ENCODE measurements around the gene GATAD2A. TPM values are rescaled to one million over a fixed set of nuclear protein-coding genes. Genes with fewer than 3 reads are reported as not detected.

GATAD2A gene
- total and polyA plus RNA-seq, 9 of the 15 experiments (the other 6 are each of a cell fraction or from before 2014, with no cell fraction given): 2.4 to 226 (median 44.2) TPM

DNA sequence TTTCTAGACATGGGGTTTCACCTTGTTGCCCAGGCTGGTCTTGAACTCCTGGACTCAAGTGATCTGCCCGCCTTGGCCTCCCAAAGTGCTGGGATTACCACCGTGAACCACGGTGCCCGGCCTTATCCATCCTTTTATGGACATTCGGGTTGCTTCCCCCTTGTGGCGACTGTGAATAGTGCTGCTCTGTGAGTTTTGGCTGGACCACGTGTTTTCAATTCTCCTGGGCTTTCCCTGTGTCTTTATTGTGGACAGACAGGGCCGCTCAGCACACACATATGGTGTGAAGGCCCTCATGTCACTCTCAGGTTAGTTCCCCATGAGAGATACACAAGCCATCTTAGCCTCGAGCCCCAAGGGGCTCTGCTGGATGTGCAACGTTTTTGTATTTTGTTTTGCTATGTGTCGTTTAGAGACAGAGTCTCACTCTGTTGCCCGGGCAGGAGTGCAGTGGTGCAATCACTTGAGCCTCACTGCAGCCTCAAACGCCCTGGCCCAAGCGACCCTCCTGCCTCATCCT is 44.3 kb upstream of the GATAD2A start (continued):
- TF ChIP-seq RCOR1 (IDR thresholded peaks at IDR 0.05; ENCODE audit: borderline replicate concordance in 1 of 2, low read depth in 2 of 2, low read length in 2 of 2) (peak in 1 of 2 experiments; percentile 88; a peak in 2 of 4 replicates), FOXK2 (conservative IDR thresholded peaks at IDR 0.05 in 1 of 2, IDR thresholded peaks at IDR 0.05 in 1 of 2; ENCODE audit: low read depth in 2 of 2) (peak; percentile 59 to 70), ZNF23 (CRISPR knock-in tag; IDR thresholded peaks at IDR 0.05) (no peak), SMC3 (conservative IDR thresholded peaks at IDR 0.05; ENCODE audit: insufficient read depth, low read depth, low read length) (peak; percentile 67), ATF2 (CRISPR knock-in tag; IDR thresholded peaks at IDR 0.05) (no peak), MNT (conservative IDR thresholded peaks at IDR 0.05) (peak; percentile 89 to 90), CBX2 (IDR thresholded peaks at IDR 0.05; ENCODE audit: insufficient read depth, low read length, poor library complexity, severe bottlenecking) (no peak), ZNF780A (CRISPR knock-in tag; IDR thresholded peaks at IDR 0.05) (no peak), ZNF239 (CRISPR knock-in tag; IDR thresholded peaks at IDR 0.05) (no peak), ZNF232 (CRISPR knock-in tag; IDR thresholded peaks at IDR 0.05) (no peak), USF1 (CRISPR knock-in tag; IDR thresholded peaks at IDR 0.05) (peak; percentile 72), KHSRP (IDR thresholded peaks at IDR 0.05) (no peak), RBM15 (IDR thresholded peaks at IDR 0.05; ENCODE audit: insufficient read depth, low read length) (no peak), LEF1 (IDR thresholded peaks at IDR 0.05) (no peak), GTF2B (IDR thresholded peaks at IDR 0.05; ENCODE audit: extremely low read depth, insufficient read length) (no peak)
- TF ChIP-seq, protein P1, sequence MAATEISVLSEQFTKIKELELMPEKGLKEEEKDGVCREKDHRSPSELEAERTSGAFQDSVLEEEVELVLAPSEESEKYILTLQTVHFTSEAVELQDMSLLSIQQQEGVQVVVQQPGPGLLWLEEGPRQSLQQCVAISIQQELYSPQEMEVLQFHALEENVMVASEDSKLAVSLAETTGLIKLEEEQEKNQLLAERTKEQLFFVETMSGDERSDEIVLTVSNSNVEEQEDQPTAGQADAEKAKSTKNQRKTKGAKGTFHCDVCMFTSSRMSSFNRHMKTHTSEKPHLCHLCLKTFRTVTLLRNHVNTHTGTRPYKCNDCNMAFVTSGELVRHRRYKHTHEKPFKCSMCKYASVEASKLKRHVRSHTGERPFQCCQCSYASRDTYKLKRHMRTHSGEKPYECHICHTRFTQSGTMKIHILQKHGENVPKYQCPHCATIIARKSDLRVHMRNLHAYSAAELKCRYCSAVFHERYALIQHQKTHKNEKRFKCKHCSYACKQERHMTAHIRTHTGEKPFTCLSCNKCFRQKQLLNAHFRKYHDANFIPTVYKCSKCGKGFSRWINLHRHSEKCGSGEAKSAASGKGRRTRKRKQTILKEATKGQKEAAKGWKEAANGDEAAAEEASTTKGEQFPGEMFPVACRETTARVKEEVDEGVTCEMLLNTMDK (IDR thresholded peaks at IDR 0.05; ENCODE audit: borderline replicate concordance, insufficient read depth, low read depth, low read length, poor library complexity, severe bottlenecking): no peak
- TF ChIP-seq, protein P2, sequence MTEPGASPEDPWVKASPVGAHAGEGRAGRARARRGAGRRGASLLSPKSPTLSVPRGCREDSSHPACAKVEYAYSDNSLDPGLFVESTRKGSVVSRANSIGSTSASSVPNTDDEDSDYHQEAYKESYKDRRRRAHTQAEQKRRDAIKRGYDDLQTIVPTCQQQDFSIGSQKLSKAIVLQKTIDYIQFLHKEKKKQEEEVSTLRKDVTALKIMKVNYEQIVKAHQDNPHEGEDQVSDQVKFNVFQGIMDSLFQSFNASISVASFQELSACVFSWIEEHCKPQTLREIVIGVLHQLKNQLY (CRISPR knock-in tag; conservative IDR thresholded peaks at IDR 0.05): no peak
